GM19025 (cell line): Measurements from ENCODE around the gene OR1A2.
"Not testable (repeated sequence)": the region's sequence is repeated elsewhere in the genome, so short reads cannot be mapped to it uniquely, and the experiment has no call there.

ENCODE experiments used
- ATAC-seq: cut with Tn5 transposase; IDR thresholded peaks from one replicate; pipeline ENCODE4 v1.9.1; 2021; ENCODE audit warnings: mild to moderate bottlenecking, low read depth, moderate library complexity; ENCODE audit not compliant: unreplicated experiment

OR1A2 gene

GRCh38 chr17:3197219-3197618 lies at the start of gene OR1A2:
OR1A2 (plus strand) TSS chr17:3197519; CDS start chr17:3197519, 0 bp downstream.
- ATAC-seq: no peak

- ATAC-seq: no peak
These were observed 40.1 kb upstream of the OR1A2 start for GRCh38 chr17:3157218-3157617.

- no peak for ATAC-seq
These were observed 29.7 kb upstream of the OR1A2 start for GRCh38 chr17:3167574-3167973.

GRCh38 chr17:3189961-3190360 lies 7.4 kb upstream of the OR1A2 start:
- ATAC-seq: no peak

GRCh38 chr17:3207367-3207766 lies 10.0 kb downstream of the OR1A2 start, which contains the start of gene OR1A1:
OR1A1 (plus strand) TSS chr17:3207667; CDS start chr17:3215621, 7,954 bp downstream.
- ATAC-seq: no peak

GRCh38 chr17:3208484-3208883 lies 11.2 kb downstream of the OR1A2 start:
- ATAC-seq: no peak

GRCh38 chr17:3213001-3213400 lies 15.7 kb downstream of the OR1A2 start:
- ATAC-seq: no peak

GRCh38 chr17:3213587-3213986 lies 16.3 kb downstream of the OR1A2 start:
- no peak for ATAC-seq

- ATAC-seq: not testable (repeated sequence)
These were observed 22.7 kb downstream of the OR1A2 start for GRCh38 chr17:3219978-3220377.

- no peak for ATAC-seq
These were observed 24.5 kb downstream of the OR1A2 start for GRCh38 chr17:3221850-3222249.

- ATAC-seq: no peak
These were observed 25.2 kb downstream of the OR1A2 start for GRCh38 chr17:3222505-3222904.

- not testable (repeated sequence) for ATAC-seq
These were observed 27.5 kb downstream of the OR1A2 start for GRCh38 chr17:3224721-3225352.

GRCh38 chr17:3232300-3232699 lies 35.0 kb downstream of the OR1A2 start:
- ATAC-seq: not testable (repeated sequence)

GRCh38 chr17:3238685-3239084 lies 41.4 kb downstream of the OR1A2 start:
- ATAC-seq: not testable (repeated sequence)

GRCh38 chr17:3241044-3241443 lies 43.7 kb downstream of the OR1A2 start:
- ATAC-seq: not testable (repeated sequence)

GRCh38 chr17:3244841-3245240 lies 47.5 kb downstream of the OR1A2 start:
- ATAC-seq: not testable (repeated sequence)
